Panc1 (cell line): ENCODE data around the gene PARVB. TPM values are rescaled to one million over a fixed set of nuclear protein-coding genes. Genes with fewer than 3 reads are reported as not detected.

Experiments used
- ATAC-seq: fragments of 200-7000 bp; cut with Tn5 transposase; 2 replicates; pipeline ENCODE4 v1.9.1; 2020; ENCODE audit warnings: mild to moderate bottlenecking, moderate library complexity
- BruUV-seq: library from RNA; stranded (reverse); fragments of 400-500 nt; replicated peaks from 2 replicates; lab custom pipeline; 2021; lab: Mats Ljungman, UMichigan
- CTCF ChIA-PET: fragments of 300-600 bp; sonication (Branson Sonifier 250); formaldehyde crosslinking; loops from one replicate; lab custom pipeline; 2022; ENCODE audit warnings: antibody characterized with exemption; lab: Charles Lee
- POLR2A ChIA-PET: fragments of 300-600 bp; sonication (Branson Sonifier 250); formaldehyde crosslinking; loops from one replicate; lab custom pipeline; 2022; ENCODE audit warnings: antibody characterized with exemption; lab: Charles Lee
- DNase-seq: peaks from one replicate; pipeline ENCODE4 v3.0.0-alpha.2; 2010; ENCODE audit warnings: low read depth, low spot score
- H3K27ac ChIP-seq: 2 replicates; pipeline ENCODE4 v1.5.1; 2011; ENCODE audit warnings: mild to moderate bottlenecking, low read length, inconsistent platforms
- H3K27me3 ChIP-seq: fragments of 200-500 bp; sonication (Bioruptor generic); 2 replicates; pipeline ENCODE4 v1.6.0; 2014; ENCODE audit warnings: low read length, inconsistent platforms; ENCODE audit not compliant: control insufficient read depth, insufficient read depth
- H3K36me3 ChIP-seq: fragments of 200-500 bp; sonication (Bioruptor generic); 2 replicates; pipeline ENCODE4 v1.5.1; 2014; ENCODE audit warnings: inconsistent platforms, mild to moderate bottlenecking, low read length, moderate library complexity; ENCODE audit not compliant: control insufficient read depth, insufficient read depth
- H3K4me1 ChIP-seq: 2 replicates; pipeline ENCODE4 v1.5.1; 2011; ENCODE audit warnings: inconsistent platforms, mild to moderate bottlenecking, low read length, moderate library complexity; ENCODE audit not compliant: control insufficient read depth, insufficient read depth
- H3K4me3 ChIP-seq, 2 experiments: 2 replicates each; pipeline ENCODE4 v1.5.1; 2011 to 2012; ENCODE audit warnings: low read depth in 2 of 2, low read length in 2 of 2, mild to moderate bottlenecking in 2 of 2, inconsistent platforms in 1 of 2, moderate library complexity in 1 of 2
- H3K9me3 ChIP-seq: fragments of 200-500 bp; sonication (Bioruptor generic); 2 replicates; pipeline ENCODE4 v1.5.1; 2014; ENCODE audit warnings: low read depth, mild to moderate bottlenecking, inconsistent platforms, low read length, moderate library complexity; ENCODE audit not compliant: control insufficient read depth, insufficient read depth
- POLR2AphosphoS5 ChIP-seq: IDR thresholded peaks from 2 replicates; pipeline ENCODE4 v1.6.1; 2012; ENCODE audit warnings: mild to moderate bottlenecking, low read depth, low read length, moderate library complexity
- REST ChIP-seq, 2 experiments: IDR thresholded peaks; 2 replicates each; pipeline ENCODE4 v1.6.1; 2011 to 2012; ENCODE audit warnings: low read depth in 2 of 2, control low read depth in 1 of 2, low read length in 1 of 2, mild to moderate bottlenecking in 1 of 2, moderate library complexity in 1 of 2; ENCODE audit not compliant: insufficient read depth in 1 of 2
- SIN3A ChIP-seq: IDR thresholded peaks from 2 replicates; pipeline ENCODE4 v1.6.1; 2012; ENCODE audit warnings: low read depth, mild to moderate bottlenecking, low read length, moderate library complexity, borderline replicate concordance; ENCODE audit not compliant: insufficient read depth
- TCF7L2 ChIP-seq: IDR thresholded peaks from 2 replicates; pipeline ENCODE4 v1.6.1; 2011; ENCODE audit warnings: mild to moderate bottlenecking, low read depth, low read length, inconsistent platforms
- in situ Hi-C: cut with HindIII; loops from 2 replicates; pipeline ENCODE4 v1.10.0; 2016; ENCODE audit warnings: low sequenced_read_pairs, low pct_unique_long_range_greater_than_20kb
- intact Hi-C: fragments of 100-400 bp; cut with micrococcal nuclease; formaldehyde crosslinking; loops from one replicate; pipeline ENCODE4 v1.10.0; 2022; ENCODE audit not compliant: unreplicated experiment
- total RNA-seq: library from RNA; stranded (reverse); gene quantifications from one replicate; pipeline ENCODE4 v1.2.1, GENCODE V29; 2021; ENCODE audit not compliant: unreplicated experiment
- TF ChIP-seq, protein P1 (sequence below): fragments of 450-650 bp; IDR thresholded peaks from 2 replicates; pipeline ENCODE4 v1.5.1; 2017; ENCODE audit warnings: mild to moderate bottlenecking

Gene PARVB
- total RNA-seq, 1 experiment from 2014 or later: 28.1 TPM

DNA sequence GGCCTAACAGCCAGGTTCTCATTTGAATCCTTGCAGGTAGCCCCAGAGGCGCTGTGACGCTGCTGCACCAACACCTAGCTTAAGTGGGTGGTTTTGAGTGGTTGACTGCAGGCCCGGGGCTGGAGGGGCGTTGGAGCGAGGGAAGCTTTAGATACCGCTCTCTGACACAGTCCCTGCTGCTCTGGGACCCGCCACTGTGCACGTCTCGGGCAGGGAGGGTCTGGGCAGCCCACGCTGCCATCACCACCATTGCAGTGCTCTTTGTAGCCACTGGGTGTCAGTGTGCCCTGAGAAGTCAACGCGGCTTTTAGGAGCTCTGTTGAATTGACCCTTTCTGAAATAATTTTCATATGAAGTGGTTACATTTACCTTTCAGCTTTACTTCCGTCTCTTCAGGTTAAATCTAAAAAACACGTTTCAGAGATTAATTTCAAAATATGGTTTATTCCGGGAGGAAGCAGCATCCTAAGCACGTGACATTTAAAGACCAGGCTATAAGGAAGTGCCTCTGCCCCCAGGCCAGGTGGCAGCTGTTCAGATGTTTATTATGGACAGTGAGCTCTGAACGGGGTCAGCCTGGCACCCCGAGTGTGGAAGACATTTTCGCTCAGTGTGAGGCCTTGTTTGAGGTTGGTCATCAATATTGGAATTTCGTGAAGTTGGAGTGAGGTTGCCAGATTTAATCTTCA is 30.9 kb upstream of the PARVB start:
- Histone ChIP-seq H3K9me3 (no peaks in the 10 kb centered on the region), H3K27me3 (no peaks in the 10 kb centered on the region), H3K4me1 (no peaks in the 10 kb centered on the region), H3K4me3 (no peak overlapping the region), H3K27ac (no peak overlapping the region), H3K36me3 (peaks cover 3% of the 10 kb centered on the region; the same call in 1 of the 2 replicates)
- CTCF ChIA-PET: interaction anchor here (0.7 to 2.6 kb wide), 6 partner anchors 93 to 634 kb away, joined by 3 to 31 read pairs (median 4); no protein-coding TSS in a partner anchor
- intact Hi-C loops (loop anchor here (5.0 kb wide), 2 partner anchors 94 to 634 kb away; no protein-coding TSS in a partner anchor), in situ Hi-C loops (no loop called here)
- no peak for TF ChIP-seq TCF7L2
- TF ChIP-seq, protein P1, sequence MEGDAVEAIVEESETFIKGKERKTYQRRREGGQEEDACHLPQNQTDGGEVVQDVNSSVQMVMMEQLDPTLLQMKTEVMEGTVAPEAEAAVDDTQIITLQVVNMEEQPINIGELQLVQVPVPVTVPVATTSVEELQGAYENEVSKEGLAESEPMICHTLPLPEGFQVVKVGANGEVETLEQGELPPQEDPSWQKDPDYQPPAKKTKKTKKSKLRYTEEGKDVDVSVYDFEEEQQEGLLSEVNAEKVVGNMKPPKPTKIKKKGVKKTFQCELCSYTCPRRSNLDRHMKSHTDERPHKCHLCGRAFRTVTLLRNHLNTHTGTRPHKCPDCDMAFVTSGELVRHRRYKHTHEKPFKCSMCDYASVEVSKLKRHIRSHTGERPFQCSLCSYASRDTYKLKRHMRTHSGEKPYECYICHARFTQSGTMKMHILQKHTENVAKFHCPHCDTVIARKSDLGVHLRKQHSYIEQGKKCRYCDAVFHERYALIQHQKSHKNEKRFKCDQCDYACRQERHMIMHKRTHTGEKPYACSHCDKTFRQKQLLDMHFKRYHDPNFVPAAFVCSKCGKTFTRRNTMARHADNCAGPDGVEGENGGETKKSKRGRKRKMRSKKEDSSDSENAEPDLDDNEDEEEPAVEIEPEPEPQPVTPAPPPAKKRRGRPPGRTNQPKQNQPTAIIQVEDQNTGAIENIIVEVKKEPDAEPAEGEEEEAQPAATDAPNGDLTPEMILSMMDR: peak; percentile 88
- peak; percentile 77 for ATAC-seq
- peak; percentile 46 for DNase-seq
- POLR2A ChIA-PET: no interaction called here
- no TSS peak for BruUV-seq

GRCh38 chr22:43994006-43994405 is 30.1 kb upstream of the PARVB start:
- no peak for TF ChIP-seq TCF7L2
- no peak for TF ChIP-seq POLR2AphosphoS5
- TF ChIP-seq, protein P1: no peak
- no peak for TF ChIP-seq REST (IDR thresholded peaks at IDR 0.05; ENCODE audit: insufficient read depth in 1 of 2, low read depth in 2 of 2, low read length in 1 of 2)
- no peak for TF ChIP-seq SIN3A
- BruUV-seq: no TSS peak
- intact Hi-C loops: loop anchor here (5.0 kb wide), 2 partner anchors 93 to 633 kb away; no protein-coding TSS in a partner anchor
- no peaks in the 10 kb centered on the region for H3K9me3 ChIP-seq
- H3K4me1 ChIP-seq: no peaks in the 10 kb centered on the region
- ATAC-seq: no peak
- DNase-seq: no peak
- in situ Hi-C loops: no loop called here
- no peaks in the 10 kb centered on the region for H3K27me3 ChIP-seq
- no peak overlapping the region for H3K27ac ChIP-seq
- CTCF ChIA-PET: interaction anchor here (0.7 to 2.6 kb wide), 3 partner anchors 92 to 632 kb away, joined by 3 to 31 read pairs (median 4); no protein-coding TSS in a partner anchor
- POLR2A ChIA-PET: no interaction called here
- H3K4me3 ChIP-seq: no peak overlapping the region
- H3K36me3 ChIP-seq: peaks cover 3% of the 10 kb centered on the region; the same call in 1 of the 2 replicates
